Activated naive CD4-positive, alpha-beta T cell treated with Interleukin-2 at 50 U/mL for 16 hours (primary cell): Measurements from ENCODE around the gene CEP70.
"Not testable (repeated sequence)": the region's sequence is repeated elsewhere in the genome, so short reads cannot be mapped to it uniquely, and the experiment has no call there.

Experiments used
- DNase-seq: peaks from one replicate; pipeline ENCODE4 v3.0.0-alpha.2; 2020

The CEP70 gene

GRCh38 chr3:138588445-138588844, 5.6 kb downstream of the CEP70 start:
- no peak for DNase-seq

- no peak for DNase-seq
Measured at GRCh38 chr3:138587374-138587773, 6.7 kb downstream of the CEP70 start.

- no peak for DNase-seq
Measured at GRCh38 chr3:138578961-138579574, 15.0 kb downstream of the CEP70 start.

GRCh38 chr3:138578141-138578540, 15.9 kb downstream of the CEP70 start:
- DNase-seq = no peak

- no peak for DNase-seq
Measured at GRCh38 chr3:138573138-138573537, 20.9 kb downstream of the CEP70 start.

GRCh38 chr3:138569624-138570023, 24.4 kb downstream of the CEP70 start:
- not testable (repeated sequence) for DNase-seq

GRCh38 chr3:138569090-138569489, 25.0 kb downstream of the CEP70 start:
- no peak for DNase-seq

- no peak for DNase-seq
Measured at GRCh38 chr3:138567403-138567802, 26.7 kb downstream of the CEP70 start.

GRCh38 chr3:138566293-138566692, 27.8 kb downstream of the CEP70 start:
- DNase-seq = not testable (repeated sequence)

- DNase-seq = not testable (repeated sequence)
Measured at GRCh38 chr3:138562902-138563301, 31.2 kb downstream of the CEP70 start.

GRCh38 chr3:138560501-138560900, 33.6 kb downstream of the CEP70 start:
- no peak for DNase-seq

- DNase-seq = no peak
Measured at GRCh38 chr3:138559134-138559533, 34.9 kb downstream of the CEP70 start.

- DNase-seq = not testable (repeated sequence)
Measured at GRCh38 chr3:138554775-138555174, 39.3 kb downstream of the CEP70 start.

GRCh38 chr3:138550958-138551357, 43.1 kb downstream of the CEP70 start:
- not testable (repeated sequence) for DNase-seq

- no peak for DNase-seq
Measured at GRCh38 chr3:138549179-138549977, 44.7 kb downstream of the CEP70 start.

GRCh38 chr3:138547342-138547975, 46.6 kb downstream of the CEP70 start:
- DNase-seq = no peak

GRCh38 chr3:138544546-138544945, 49.5 kb downstream of the CEP70 start:
- no peak for DNase-seq

GRCh38 chr3:138542977-138543376, 51.1 kb downstream of the CEP70 start:
- DNase-seq = no peak

- no peak for DNase-seq
Measured at GRCh38 chr3:138539352-138539751, 54.7 kb downstream of the CEP70 start.

GRCh38 chr3:138521445-138521844, 72.6 kb downstream of the CEP70 start:
- DNase-seq = not testable (repeated sequence)

- no peak for DNase-seq
Measured at GRCh38 chr3:138513090-138513843, 80.8 kb downstream of the CEP70 start.

GRCh38 chr3:138511945-138512344, 82.1 kb downstream of the CEP70 start:
- no peak for DNase-seq

GRCh38 chr3:138509586-138509985, 84.5 kb downstream of the CEP70 start:
- no peak for DNase-seq
